ENCODE results near the gene TLDC2.
"Not testable (repeated sequence)": the region's sequence is repeated elsewhere in the genome, so short reads cannot be mapped to it uniquely, and the experiment has no call there.

Gene TLDC2

GRCh38 chr20:36873498-36874189 lies 2.3 kb upstream of the TLDC2 start:
- H3K4me3 ChIP-seq (ENCODE audit: low read depth, low read length): no peak overlapping the region
- TF ChIP-seq, protein P1, sequence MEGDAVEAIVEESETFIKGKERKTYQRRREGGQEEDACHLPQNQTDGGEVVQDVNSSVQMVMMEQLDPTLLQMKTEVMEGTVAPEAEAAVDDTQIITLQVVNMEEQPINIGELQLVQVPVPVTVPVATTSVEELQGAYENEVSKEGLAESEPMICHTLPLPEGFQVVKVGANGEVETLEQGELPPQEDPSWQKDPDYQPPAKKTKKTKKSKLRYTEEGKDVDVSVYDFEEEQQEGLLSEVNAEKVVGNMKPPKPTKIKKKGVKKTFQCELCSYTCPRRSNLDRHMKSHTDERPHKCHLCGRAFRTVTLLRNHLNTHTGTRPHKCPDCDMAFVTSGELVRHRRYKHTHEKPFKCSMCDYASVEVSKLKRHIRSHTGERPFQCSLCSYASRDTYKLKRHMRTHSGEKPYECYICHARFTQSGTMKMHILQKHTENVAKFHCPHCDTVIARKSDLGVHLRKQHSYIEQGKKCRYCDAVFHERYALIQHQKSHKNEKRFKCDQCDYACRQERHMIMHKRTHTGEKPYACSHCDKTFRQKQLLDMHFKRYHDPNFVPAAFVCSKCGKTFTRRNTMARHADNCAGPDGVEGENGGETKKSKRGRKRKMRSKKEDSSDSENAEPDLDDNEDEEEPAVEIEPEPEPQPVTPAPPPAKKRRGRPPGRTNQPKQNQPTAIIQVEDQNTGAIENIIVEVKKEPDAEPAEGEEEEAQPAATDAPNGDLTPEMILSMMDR (IDR thresholded peaks at IDR 0.05; ENCODE audit: low read depth, low read length): no peak
- no peaks in the 10 kb centered on the region for H3K36me3 ChIP-seq
- H3K9me3 ChIP-seq: no peaks in the 10 kb centered on the region
- no peak for DNase-seq
- no peaks in the 10 kb centered on the region for H3K27me3 ChIP-seq
- peaks cover 8% of the 10 kb centered on the region for H3K4me1 ChIP-seq

- H3K27me3 ChIP-seq; H3K9me3 ChIP-seq; H3K4me3 ChIP-seq (ENCODE audit: low read depth, low read length); DNase-seq; H3K36me3 ChIP-seq; H3K4me1 ChIP-seq: not testable (repeated sequence)
Observed at GRCh38 chr20:36875093-36875492, 845 bp upstream of the TLDC2 start.

DNA sequence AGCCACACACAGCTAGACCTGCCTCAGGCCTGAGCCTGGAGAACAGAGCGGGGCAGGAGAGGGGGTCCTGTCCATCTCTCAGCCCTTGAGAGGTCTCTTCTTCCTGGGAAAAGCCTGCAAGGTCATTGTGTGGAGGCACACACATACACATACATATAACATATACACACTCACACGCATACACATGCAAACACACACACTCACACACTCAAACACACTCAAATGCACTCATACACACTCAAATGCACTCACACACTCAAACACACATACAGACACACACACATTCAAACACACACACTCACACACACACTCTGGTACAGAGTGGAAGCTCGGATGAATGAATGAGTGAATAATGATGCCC lies 515 bp downstream of the TLDC2 start:
- no peaks in the 10 kb centered on the region for H3K27me3 ChIP-seq
- H3K9me3 ChIP-seq: no peaks in the 10 kb centered on the region
- TF ChIP-seq, protein P1 (IDR thresholded peaks at IDR 0.05; ENCODE audit: low read depth, low read length): no peak
- no peaks in the 10 kb centered on the region for H3K36me3 ChIP-seq
- H3K4me1 ChIP-seq: peaks cover 8% of the 10 kb centered on the region
- DNase-seq: no peak
- no peak overlapping the region for H3K4me3 ChIP-seq (ENCODE audit: low read depth, low read length)

- Histone ChIP-seq H3K27me3 (no peaks in the 10 kb centered on the region), H3K4me1 (no peaks in the 10 kb centered on the region), H3K4me3 (ENCODE audit: low read depth, low read length) (no peak overlapping the region), H3K9me3 (no peaks in the 10 kb centered on the region), H3K36me3 (no peaks in the 10 kb centered on the region)
- DNase-seq: no peak
- TF ChIP-seq, protein P1 (IDR thresholded peaks at IDR 0.05; ENCODE audit: low read depth, low read length): no peak
Observed at GRCh38 chr20:36878941-36879340, 3.0 kb downstream of the TLDC2 start.

- no peaks in the 10 kb centered on the region for H3K27me3 ChIP-seq
- H3K9me3 ChIP-seq: no peaks in the 10 kb centered on the region
- no peak for DNase-seq
- H3K4me1 ChIP-seq: no peaks in the 10 kb centered on the region
- no peaks in the 10 kb centered on the region for H3K36me3 ChIP-seq
- H3K4me3 ChIP-seq (ENCODE audit: low read depth, low read length): no peak overlapping the region
- TF ChIP-seq, protein P1 (IDR thresholded peaks at IDR 0.05; ENCODE audit: low read depth, low read length): no peak
Observed at GRCh38 chr20:36880741-36881250, 4.9 kb downstream of the TLDC2 start.

DNA sequence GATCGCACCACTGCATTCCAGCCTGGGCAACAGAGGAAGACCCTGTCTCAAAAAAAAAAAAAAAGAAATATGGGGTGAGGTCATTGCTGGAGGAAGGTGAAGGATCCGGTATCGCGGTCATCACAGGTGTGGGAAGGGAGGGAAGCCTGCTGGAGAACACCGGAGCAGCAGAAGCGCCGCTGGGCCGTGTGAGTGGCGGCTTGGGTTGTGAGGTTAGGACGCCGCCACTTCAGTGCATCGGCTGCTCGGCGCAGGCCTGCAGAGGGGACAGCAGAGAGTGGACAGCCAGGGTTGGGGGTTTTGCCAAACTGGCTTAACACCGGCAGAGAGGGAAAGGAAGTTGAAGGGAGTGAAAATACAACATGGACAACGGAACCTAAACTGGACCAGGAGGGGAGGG lies 5.4 kb downstream of the TLDC2 start:
- H3K4me1 ChIP-seq: no peaks in the 10 kb centered on the region
- no peaks in the 10 kb centered on the region for H3K27me3 ChIP-seq
- no peak overlapping the region for H3K4me3 ChIP-seq (ENCODE audit: low read depth, low read length)
- no peaks in the 10 kb centered on the region for H3K36me3 ChIP-seq
- H3K9me3 ChIP-seq: no peaks in the 10 kb centered on the region
- DNase-seq: no peak
- TF ChIP-seq, protein P1 (IDR thresholded peaks at IDR 0.05; ENCODE audit: low read depth, low read length): no peak

Measured in BE2C (cell line).